DOHH2 (cell line): ENCODE data around the gene SALL2.

ENCODE experiments used
- CTCF ChIP-seq: fragments of 200-600 bp; sonication (generic); IDR thresholded peaks from one replicate; pipeline ENCODE4 v1.5.1; 2014; ENCODE audit warnings: antibody characterized with exemption, mild to moderate bottlenecking, low read depth, low read length; ENCODE audit not compliant: poor library complexity, severe bottlenecking
- EZH2phosphoT487 ChIP-seq: fragments of 200-600 bp; sonication (generic); IDR thresholded peaks from 2 replicates; pipeline ENCODE4 v1.6.1; 2017; ENCODE audit warnings: borderline replicate concordance, mild to moderate bottlenecking, antibody characterized with exemption, low read length, moderate library complexity, mixed read lengths

- no peak for TF ChIP-seq EZH2phosphoT487
- no peak for TF ChIP-seq CTCF
Measured at GRCh38 chr14:21535545-21536417, 9.6 kb upstream of the SALL2 start.
